Stimulated activated CD8-positive, alpha-beta memory T cell treated with anti-CD3 and anti-CD28 coated beads, Interleukin-15, amount 100 ng/mL, for 1 hour (primary cell): ENCODE data around the gene DENND6A.
"Not testable (repeated sequence)": the region's sequence is repeated elsewhere in the genome, so short reads cannot be mapped to it uniquely, and the experiment has no call there.

ENCODE experiments used
- DNase-seq: peaks from one replicate; pipeline ENCODE4 v3.0.0-alpha.2; 2020; ENCODE audit warnings: low read depth

Gene DENND6A, protein sequence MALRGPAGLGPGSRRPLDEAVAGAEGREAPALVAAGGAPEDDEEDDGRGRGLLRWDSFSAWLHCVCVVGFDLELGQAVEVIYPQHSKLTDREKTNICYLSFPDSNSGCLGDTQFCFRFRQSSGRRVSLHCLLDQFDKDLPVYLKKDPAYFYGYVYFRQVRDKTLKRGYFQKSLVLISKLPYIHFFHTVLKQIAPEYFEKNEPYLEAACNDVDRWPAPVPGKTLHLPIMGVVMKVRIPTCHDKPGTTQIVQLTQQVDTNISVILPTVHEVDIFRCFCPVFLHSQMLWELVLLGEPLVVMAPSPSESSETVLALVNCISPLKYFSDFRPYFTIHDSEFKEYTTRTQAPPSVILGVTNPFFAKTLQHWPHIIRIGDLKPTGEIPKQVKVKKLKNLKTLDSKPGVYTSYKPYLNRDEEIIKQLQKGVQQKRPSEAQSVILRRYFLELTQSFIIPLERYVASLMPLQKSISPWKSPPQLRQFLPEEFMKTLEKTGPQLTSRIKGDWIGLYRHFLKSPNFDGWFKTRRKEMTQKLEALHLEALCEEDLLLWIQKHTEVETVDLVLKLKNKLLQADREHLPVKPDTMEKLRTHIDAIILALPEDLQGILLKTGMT

DNA sequence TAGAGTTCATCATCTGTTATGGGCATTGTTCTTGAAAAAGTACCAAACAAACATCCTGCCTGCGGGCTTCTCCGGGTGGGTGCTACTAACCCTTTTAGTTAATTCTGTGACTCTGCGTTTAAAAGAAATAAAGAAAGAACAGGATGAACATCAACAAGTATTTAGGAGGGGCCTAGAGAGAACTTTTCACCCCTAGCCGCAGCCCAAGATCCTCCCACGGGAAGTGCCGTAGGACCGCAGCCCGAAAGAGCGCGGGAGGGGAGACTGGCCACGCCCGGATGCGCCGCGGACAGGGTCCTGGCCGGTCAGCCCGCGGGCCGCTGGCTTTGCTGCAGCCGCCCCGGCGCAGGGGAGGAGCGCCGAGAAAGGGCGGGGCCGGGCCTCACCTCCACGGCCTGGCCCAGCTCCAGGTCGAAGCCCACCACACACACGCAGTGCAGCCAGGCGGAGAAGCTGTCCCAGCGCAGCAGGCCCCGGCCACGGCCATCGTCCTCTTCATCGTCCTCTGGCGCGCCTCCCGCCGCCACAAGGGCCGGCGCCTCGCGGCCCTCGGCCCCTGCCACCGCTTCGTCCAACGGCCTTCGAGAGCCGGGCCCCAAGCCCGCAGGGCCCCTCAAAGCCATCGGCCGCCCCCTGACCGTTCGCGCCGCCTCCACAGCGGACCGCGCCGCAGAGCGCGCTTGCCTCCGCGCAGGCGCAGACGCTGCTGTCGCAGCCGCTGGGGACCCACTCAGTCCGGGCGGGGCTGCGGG lies at the start of gene DENND6A:
Gene DENND6A, minus strand, starts transcription at position 682 of the 752 bp plus-strand sequence. Its CDS starts 59 bp downstream, at position 623.
- DNase-seq = peak; percentile 86

DNA sequence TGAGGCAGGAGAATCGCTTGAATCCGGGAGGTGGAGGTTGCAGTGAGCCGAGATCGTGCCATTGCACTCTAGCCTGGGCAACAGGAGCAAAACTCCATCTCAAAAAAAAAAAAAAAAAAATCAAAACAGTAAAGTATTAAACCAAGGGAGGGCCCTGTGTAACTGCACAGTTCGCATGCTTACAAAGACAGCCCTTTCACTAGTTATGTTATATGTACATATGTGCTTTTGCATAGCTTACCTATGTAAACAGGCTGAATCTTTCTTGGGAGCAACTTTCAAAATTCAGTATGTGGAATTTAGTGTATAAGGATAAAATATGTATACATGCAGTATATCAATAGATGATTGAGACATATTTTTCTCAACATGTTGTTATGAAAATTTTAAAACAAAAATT lies 47.1 kb upstream of the DENND6A start:
- DNase-seq = no peak

DNA sequence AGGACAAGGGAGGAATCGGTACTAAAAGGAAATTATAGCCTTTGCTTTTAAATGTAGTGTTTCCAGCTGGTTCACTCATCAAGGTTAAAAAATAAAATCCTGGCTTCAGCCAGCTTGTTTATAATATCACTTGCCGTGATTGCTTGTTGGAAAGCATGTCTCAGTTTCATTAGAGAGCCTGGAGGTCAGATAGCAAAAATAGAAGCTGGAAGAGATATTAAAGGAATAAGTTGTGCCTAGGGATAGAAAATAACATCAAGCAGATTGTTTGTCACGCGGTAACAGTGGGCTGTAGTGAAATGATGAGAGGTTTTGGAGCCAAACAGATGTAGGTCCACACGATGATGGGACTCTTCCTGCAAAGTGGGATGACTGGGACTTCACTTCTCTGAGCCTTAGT lies 45.5 kb upstream of the DENND6A start:
- DNase-seq = no peak

DNA sequence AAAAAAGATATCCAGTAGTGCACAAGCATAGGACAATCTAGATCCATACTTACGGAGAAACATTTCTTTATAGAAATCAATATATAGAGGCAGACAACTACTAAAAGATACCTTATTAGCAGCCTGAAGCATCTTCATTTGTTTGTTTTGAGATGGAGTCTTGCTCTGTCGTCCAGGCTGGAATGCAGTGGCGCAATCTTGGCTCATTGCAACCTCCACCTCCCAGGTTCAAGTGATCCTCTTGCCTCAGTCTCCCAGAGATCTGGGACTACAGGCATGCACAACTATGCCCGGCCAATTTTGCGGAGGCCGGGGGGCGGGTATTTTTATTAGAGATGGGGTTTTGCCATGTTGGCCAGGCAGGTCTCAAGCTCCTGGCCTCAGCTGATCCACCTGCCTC lies 45.0 kb upstream of the DENND6A start:
- no peak for DNase-seq

DNA sequence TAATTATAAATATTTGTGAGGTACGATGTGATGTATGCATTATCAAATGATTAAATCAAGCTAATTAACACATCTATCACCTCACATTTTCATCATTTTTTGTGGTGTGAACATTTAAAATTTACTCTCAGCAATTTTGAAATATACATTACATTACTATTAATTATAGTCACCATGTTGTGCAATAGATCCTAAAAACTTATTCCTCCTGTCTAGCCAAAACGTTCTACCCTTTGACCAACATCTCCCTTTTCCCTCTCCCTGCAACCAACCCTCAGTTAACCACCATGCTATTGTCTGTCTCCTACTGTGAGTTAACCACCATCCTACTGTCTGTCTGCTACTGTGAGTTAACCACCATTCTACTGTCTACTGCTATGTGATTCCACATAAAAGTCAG lies 42.5 kb upstream of the DENND6A start:
- DNase-seq = no peak

DNA sequence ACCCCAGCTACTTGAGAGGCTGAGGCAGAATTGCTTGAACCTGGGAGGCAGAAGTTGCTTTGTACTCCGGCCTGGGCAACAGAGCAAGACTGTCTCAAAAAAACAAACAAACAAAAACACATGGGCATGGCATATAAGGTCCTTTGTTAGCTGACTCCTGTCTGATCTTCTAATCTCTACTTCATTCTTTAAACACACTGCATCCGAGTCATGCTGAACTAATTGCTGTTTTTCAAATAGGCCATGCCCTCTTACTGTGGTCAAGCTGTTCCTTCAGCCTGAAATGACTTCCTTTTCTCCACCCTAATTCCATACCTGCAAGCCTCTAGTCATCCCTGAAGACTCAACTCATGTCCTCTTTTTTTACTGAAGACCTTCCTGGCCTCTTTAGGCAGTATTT lies 40.9 kb upstream of the DENND6A start:
- no peak for DNase-seq

DNA sequence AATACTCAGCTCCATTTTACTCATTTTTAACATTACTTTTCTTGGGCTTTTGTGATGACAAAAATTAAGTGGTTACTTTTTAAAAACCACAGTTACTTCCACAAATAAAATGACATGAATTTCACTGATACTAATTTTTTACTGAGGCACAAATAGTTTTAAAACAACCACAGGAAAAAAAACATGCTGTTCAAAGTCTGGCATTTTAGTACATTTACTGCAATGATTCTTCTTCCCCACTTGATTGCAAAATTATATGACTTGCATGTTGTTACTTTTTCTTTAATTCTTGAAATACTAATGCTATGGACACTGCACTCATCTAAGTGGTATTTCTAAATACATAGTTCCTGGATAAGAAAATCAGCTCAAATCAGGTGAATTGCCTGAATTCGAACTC lies 38.4 kb upstream of the DENND6A start:
- no peak for DNase-seq

DNA sequence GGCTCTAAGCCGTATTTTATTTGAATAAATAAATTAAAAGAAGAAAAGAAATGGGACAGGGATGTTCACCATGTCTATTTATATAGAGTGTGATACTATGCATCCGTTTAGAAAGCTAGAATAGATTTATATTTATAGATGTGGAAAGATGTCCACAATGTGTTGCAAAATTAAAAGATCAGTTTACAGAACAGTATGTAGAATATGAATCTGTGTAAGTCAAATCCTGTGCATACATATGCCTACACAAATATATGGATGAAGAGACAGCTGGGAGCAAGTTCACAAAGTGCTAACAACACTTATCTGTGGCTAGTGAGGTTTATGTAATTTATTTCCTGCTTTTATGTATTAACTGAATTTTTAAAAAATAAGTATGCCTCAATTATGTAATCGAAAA lies 37.8 kb upstream of the DENND6A start:
- no peak for DNase-seq

DNA sequence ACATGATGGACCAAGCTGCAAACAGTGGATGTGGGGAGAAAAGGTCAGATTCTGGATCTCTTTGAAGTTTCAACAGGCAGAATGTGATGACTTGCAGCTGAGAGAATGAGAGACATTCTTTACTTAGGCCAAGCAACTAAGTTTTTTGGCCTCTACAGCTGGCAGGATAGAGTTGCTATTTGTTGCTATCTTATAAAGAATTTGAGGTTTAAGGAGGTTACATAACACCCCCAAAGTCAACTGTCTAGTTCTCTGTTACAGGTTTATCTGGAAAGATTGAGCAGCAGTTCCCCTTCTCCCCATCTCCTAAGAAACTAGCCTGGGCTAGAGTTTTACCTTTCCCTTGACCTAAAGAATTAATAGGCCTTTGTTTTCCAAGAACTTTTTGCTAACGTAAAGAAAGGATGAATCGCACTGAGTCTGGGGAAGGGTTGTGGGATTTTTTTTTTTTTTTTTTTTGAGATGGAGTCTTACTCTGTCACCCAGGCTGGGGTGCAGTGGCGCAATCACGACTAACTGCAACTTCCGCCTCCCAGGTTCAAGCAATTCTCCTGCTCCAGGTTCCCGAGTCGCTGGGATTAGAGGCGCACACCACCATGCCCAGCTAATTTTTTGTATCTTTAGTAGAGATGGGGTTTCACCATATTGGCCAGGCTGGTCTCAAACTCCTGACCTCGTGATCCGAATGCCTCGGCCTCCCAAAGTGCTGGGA lies 36.6 kb upstream of the DENND6A start:
- no peak for DNase-seq

DNA sequence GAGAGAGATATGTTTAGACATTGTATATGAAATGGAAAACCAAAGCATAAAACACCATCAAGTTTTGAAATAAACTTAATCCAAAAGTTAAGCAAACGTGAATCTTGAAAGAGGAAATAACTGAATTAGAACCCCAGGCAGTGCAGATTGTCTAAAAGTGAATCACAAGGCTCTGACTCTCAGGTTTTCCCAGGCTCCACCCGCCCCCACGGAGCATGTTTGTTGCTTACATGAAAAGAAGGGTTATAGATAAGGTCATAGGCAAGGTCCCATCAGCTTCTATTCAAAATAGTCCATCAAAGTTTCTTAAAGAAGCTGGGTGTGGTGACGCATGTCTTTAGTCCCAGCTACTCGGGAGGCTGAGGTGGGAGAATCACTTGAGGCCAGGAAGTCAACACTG lies 34.2 kb upstream of the DENND6A start:
- DNase-seq = no peak

DNA sequence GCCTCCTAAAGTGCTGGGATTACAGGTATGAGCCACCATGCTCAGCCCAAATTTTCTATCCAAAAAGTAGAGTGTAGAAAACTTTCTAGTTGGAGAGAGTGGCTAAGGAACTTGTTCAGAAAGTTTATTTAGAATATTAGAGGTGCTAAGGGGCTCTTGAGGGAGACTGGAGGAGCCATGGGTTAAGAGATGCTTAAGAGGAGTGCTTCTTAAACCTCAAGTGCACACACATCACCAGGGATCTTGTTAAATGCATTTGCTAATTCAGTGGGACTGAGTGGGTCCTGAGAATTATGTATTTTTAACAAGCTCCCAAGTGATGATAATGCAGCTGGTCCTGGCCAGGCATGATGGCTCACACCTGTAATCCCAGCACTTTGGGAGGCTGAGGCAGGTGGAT lies 33.5 kb upstream of the DENND6A start:
- DNase-seq = no peak

DNA sequence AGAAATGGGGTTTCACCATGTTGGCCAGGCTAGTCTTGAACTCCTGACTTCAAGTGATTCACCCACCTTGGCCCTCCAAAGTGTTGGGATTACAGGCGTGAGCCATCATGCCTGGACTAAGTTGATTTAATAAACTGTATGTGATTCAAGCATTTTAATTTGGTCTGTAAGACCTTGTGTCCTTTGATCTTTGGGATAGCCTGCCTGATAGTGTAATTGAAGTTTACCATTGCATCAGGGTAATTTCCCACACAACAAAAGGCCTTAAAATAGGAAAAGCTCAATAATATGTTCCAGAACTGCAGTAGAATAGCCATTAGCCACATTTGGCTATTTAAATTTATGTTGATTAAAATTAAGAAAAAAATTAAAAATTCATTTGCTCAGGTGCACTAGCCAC lies 25.2 kb upstream of the DENND6A start:
- DNase-seq = no peak

DNA sequence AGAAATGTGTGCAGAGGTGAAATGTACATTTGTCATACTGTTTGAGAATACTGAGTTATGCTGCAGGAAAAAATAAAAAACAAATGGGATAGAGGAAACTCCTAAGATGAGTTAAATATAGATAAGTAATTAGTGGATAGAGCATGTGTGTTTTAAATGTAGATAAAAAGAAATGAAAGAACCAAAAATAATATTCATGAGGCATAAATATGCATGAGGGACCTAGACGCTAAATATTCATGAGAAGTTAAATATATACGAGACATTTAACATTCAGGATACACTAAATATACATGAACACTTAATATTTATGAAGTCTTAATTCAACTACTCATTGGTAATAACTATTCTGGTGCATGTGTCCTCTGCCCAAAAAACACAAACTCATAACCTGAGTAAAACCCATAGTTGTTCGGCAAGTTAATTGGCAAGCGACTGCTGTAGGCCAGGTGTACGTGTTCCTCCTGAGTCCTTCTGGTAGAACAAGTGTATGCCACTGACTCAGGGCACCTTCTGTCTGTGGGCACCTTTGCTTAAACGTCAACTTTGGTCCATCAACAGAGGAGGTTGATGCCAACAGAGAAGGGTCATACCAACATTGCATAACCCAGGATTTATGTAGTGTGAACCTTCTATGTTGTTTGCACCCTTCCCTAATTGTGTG lies 24.5 kb upstream of the DENND6A start:
- DNase-seq = no peak

DNA sequence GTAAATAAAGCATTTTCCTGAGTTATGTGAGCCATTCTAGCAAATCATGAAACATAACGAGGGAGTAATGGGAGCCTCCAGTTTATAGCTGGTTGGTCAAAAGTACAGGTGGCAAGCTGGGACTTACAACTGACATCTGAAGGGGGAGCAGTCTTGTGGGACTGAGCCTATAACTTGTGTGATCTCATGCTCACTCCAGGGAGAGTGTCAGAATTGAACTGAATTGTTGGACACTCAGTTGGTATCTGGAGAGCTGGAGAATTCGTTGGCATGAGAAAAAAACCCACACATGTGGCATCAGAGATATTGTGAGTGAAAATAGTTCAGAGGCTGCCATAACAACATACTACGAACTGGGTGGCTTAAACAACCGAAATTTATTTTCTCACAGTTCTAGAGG lies 22.8 kb upstream of the DENND6A start:
- DNase-seq = no peak

DNA sequence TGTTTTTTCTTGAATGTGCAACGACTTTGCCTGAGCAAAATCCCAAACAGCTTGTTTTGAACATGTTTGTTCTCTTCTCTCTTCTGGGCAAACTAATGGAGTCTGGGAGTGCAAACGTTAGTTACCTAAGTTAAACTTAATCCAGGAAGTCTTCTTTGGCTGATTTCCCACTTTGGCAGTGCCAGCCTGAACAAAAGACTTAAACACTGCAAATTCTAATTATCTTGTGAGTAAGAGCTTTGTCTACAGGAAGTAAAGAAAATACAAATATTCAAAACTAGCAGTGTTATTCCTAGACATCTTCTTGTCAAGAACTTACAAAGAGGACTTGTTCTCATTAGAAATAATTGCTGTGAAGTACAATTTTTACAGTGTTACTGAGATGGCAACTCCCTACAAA lies 16.7 kb upstream of the DENND6A start:
- DNase-seq = no peak

DNA sequence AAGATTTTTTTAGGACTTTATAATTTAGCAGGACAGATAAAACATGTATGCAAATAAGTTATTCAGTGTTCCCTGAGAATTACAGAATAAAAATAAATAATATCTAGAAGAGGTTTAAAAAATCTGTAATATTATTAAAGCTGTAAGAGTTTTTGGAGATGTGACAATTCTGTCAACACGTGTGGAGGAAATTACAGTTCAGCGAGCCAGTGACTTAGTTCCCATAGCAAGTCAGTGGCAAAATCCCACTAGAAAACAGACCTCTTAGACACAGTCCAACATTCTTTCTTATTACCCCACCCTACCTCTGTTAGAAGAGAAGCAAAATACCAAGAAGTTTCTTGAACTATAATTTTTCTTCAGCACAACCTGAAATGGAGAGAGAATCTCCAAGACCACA lies 16.2 kb upstream of the DENND6A start:
- no peak for DNase-seq

DNA sequence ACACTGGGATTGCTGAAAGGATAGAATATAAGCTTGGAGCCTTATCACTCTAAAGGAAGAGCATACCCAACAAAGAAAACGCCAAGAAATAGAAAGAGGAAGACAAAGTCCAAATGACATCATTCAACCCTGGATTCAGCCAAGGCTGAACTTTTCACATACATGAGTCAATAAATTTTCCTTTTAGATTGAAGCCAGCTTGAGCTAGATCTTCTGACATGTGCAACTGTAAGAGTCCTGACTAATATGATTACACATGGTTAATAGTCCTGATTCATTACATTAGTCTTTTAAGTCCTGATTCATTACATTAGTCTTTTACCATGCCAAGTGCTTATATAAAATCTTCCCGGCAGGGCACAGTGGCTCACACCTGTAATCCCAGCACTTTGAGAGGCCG lies 13.6 kb upstream of the DENND6A start:
- no peak for DNase-seq

DNA sequence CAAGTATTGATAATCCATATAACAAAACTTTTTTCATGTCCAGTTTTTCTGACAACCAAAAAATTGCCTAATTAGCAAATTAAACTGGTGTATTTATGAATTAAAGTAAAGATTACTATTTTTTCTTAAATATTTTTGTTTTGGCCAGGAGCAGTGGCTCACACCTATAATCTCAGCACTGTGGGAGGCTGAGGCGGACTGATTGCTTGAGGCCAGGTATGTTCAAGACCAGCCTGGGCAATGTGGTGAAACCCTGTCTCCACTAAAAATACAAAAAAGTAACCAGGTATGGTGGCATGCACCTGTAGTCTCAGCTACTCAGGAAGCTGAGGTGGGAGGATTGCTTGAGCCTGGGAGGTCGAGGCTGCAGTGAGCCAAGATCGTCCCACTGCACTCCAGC lies 12.5 kb upstream of the DENND6A start:
- not testable (repeated sequence) for DNase-seq

DNA sequence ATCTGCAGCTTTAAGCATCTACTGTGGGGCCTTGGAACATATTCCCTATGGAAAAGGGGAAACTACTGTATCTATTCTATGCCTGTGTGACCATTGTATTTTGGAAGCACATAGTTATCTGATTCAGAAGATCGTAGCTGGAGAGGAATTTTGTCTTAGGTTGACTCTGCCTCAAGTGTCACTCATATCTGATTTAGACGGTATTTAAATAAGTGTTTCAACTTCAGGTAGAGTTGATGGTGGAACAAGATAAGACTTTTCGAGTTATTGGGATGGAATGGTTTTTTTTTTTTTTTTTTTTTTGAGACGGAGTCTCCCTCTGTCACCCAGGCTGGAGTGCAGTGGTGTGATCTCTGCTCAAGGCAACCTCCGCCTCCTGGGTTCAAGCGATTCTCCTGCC lies 8.9 kb upstream of the DENND6A start:
- no peak for DNase-seq

DNA sequence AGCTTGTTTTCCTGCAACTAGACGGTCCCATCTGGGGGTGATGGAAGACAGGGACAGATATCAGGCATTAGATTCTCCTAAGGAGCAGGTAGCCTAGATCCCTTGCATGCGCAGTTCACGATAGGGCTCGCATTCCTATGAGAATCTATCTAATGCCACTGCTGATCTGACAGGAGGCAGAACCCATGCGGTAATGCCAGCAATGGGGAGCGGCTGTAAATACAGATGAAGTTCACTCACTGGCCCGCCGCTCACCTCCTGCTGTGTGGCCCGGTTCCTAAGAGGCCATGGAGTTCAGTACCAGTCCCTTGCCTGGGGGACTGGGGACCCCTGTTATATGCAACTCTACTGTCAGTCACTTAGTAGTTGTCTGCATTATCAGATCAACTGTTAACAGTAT lies 7.9 kb upstream of the DENND6A start:
- no peak for DNase-seq

DNA sequence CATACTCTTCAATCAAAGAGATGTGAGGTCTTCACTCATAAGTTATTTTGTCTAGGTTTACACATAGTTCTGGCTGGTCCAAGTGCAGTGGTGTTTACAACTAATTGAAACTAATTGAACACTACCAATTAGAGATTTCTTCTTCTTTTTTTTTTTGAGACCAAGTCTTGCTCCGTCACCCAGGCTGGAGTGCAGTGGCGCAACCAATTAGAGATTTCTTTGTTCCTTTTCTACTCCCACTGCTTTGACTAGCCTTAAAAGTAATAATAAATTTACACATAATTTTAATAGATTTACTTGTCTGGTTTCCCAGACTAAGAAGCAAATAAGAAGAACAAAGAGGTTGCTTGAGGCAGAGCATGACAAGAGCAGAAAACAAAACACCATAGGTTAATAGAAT lies 6.7 kb upstream of the DENND6A start:
- no peak for DNase-seq

DNA sequence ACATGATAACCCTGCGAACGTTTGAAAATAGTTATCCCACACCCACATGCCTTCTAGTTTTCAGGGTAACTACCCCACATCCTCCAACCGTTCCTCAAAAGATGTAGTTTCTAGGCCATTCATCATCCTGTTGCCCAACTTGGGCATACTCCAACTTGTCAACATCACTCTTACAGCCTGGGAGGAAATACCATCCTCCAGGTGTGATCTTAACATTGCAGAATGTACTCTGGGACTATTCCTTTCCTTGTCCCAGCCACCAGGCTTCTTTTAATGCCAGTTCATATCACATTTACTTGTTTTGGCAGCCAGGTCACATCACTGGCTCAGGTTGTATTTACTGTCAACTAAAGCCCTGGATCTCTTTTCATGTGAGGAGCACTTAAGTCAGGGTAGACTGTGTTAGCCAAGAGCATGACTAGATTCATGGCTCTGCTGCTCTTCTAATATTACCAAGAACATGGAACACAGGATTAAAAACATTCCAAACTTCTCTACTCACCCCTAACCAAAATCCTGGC lies 4.0 kb upstream of the DENND6A start:
- no peak for DNase-seq
